ENCODE results near the gene OR2M3. TPM values are rescaled to one million over a fixed set of nuclear protein-coding genes. Genes with fewer than 3 reads are reported as not detected.

Gene OR2M3, protein sequence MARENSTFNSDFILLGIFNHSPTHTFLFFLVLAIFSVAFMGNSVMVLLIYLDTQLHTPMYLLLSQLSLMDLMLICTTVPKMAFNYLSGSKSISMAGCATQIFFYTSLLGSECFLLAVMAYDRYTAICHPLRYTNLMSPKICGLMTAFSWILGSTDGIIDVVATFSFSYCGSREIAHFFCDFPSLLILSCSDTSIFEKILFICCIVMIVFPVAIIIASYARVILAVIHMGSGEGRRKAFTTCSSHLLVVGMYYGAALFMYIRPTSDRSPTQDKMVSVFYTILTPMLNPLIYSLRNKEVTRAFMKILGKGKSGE
- not detected in 2 replicates for polyA plus RNA-seq
- polyA minus RNA-seq: not detected in 2 replicates

DNA sequence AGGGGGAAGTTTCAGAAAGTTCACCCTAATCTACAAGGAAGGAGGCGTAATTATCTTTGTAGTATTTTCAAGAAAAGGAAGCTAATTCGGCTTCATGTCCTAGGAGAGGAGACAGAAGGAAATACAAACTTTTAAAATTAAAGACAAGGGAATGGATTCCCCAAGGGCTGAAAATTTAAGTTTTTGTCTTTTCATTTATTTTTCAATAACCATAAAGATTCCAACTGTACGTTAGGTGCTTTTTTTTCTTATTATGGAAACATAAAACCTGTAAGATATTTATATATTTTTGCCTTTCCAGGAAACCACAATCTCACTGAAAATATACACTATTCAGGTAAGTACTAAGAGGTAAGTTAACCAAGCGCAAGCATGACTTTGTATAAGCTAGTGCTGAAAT, at the start of gene OR2M3:
OR2M3 (plus strand) TSS at position 301 of the 400 bp plus-strand sequence. CDS start 5,803 bp downstream, outside the sequence.
- no peak for TF ChIP-seq EP300 (conservative IDR thresholded peaks at IDR 0.05; ENCODE audit: poor library complexity, severe bottlenecking)
- TF ChIP-seq, protein P1, sequence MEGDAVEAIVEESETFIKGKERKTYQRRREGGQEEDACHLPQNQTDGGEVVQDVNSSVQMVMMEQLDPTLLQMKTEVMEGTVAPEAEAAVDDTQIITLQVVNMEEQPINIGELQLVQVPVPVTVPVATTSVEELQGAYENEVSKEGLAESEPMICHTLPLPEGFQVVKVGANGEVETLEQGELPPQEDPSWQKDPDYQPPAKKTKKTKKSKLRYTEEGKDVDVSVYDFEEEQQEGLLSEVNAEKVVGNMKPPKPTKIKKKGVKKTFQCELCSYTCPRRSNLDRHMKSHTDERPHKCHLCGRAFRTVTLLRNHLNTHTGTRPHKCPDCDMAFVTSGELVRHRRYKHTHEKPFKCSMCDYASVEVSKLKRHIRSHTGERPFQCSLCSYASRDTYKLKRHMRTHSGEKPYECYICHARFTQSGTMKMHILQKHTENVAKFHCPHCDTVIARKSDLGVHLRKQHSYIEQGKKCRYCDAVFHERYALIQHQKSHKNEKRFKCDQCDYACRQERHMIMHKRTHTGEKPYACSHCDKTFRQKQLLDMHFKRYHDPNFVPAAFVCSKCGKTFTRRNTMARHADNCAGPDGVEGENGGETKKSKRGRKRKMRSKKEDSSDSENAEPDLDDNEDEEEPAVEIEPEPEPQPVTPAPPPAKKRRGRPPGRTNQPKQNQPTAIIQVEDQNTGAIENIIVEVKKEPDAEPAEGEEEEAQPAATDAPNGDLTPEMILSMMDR (IDR thresholded peaks at IDR 0.05; ENCODE audit: poor library complexity, severe bottlenecking): no peak
- TF ChIP-seq, protein P2, sequence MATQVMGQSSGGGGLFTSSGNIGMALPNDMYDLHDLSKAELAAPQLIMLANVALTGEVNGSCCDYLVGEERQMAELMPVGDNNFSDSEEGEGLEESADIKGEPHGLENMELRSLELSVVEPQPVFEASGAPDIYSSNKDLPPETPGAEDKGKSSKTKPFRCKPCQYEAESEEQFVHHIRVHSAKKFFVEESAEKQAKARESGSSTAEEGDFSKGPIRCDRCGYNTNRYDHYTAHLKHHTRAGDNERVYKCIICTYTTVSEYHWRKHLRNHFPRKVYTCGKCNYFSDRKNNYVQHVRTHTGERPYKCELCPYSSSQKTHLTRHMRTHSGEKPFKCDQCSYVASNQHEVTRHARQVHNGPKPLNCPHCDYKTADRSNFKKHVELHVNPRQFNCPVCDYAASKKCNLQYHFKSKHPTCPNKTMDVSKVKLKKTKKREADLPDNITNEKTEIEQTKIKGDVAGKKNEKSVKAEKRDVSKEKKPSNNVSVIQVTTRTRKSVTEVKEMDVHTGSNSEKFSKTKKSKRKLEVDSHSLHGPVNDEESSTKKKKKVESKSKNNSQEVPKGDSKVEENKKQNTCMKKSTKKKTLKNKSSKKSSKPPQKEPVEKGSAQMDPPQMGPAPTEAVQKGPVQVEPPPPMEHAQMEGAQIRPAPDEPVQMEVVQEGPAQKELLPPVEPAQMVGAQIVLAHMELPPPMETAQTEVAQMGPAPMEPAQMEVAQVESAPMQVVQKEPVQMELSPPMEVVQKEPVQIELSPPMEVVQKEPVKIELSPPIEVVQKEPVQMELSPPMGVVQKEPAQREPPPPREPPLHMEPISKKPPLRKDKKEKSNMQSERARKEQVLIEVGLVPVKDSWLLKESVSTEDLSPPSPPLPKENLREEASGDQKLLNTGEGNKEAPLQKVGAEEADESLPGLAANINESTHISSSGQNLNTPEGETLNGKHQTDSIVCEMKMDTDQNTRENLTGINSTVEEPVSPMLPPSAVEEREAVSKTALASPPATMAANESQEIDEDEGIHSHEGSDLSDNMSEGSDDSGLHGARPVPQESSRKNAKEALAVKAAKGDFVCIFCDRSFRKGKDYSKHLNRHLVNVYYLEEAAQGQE (IDR thresholded peaks at IDR 0.05; ENCODE audit: borderline replicate concordance): no peak
- TF ChIP-seq TAF1 (IDR thresholded peaks at IDR 0.05; ENCODE audit: low read depth): no peak
- no peak for TF ChIP-seq MXI1 (conservative IDR thresholded peaks at IDR 0.05; ENCODE audit: poor library complexity, severe bottlenecking)
- no peak for TF ChIP-seq POLR2AphosphoS5 (IDR thresholded peaks at IDR 0.05)
- TF ChIP-seq EZH2 (IDR thresholded peaks at IDR 0.05; ENCODE audit: borderline replicate concordance, insufficient read depth, low read length, poor library complexity, severe bottlenecking): no peak
- no peak for TF ChIP-seq SMC3 (conservative IDR thresholded peaks at IDR 0.05; ENCODE audit: poor library complexity)
- no peak for TF ChIP-seq RAD21 (conservative IDR thresholded peaks at IDR 0.05)
- no peaks in the 10 kb centered on the region for H3K36me3 ChIP-seq (ENCODE audit: insufficient read depth, low read length)
- H3K4me3 ChIP-seq (ENCODE audit: low read length): no peak within 1 kb of the TSS

DNA sequence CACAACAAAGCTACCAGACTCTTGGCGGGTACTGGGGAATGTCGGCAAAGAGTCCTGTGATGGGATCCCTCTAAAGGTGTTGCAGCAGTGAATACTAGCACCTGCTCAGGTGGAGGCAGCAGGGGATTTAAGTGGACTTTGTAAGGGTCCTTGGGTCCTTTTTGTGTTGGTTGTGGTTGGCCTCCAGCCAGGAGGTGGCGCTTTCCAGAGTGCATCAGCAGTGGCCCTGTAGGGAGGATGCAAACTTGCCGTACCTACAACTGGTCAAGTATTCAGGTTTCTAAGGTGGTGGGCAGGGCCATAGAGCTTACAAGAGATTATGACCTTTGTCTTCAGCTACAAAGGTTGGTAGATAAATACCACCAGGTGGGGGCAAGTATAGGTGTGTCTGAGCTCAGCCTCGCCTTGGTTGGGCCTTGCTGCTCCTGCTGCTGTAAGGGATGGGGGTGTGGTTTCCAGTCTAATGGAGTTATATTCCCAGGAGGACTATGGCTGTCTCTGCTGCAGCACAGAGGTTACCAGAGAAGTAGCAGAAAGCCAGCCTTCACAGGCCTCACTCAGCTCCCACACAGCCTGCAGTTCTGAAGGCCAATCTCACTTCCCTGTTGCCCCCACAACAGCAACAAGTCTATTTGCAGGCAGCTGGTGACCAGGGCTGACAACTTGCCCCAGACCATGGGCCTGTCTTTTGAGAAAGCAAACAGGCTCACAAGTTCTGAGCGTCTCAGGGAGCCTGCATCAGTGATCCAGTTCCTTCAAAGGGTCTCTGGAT, 44.8 kb upstream of the OR2M3 start:
- TF ChIP-seq EP300 (conservative IDR thresholded peaks at IDR 0.05; ENCODE audit: poor library complexity, severe bottlenecking) (no peak), POLR2AphosphoS5 (IDR thresholded peaks at IDR 0.05) (no peak), RAD21 (conservative IDR thresholded peaks at IDR 0.05) (no peak), SMC3 (conservative IDR thresholded peaks at IDR 0.05; ENCODE audit: poor library complexity) (no peak), MXI1 (conservative IDR thresholded peaks at IDR 0.05; ENCODE audit: poor library complexity, severe bottlenecking) (no peak), EZH2 (IDR thresholded peaks at IDR 0.05; ENCODE audit: borderline replicate concordance, insufficient read depth, low read length, poor library complexity, severe bottlenecking) (no peak), TAF1 (IDR thresholded peaks at IDR 0.05; ENCODE audit: low read depth) (no peak)
- TF ChIP-seq, protein P2 (IDR thresholded peaks at IDR 0.05; ENCODE audit: borderline replicate concordance): no peak
- TF ChIP-seq, protein P1 (IDR thresholded peaks at IDR 0.05; ENCODE audit: poor library complexity, severe bottlenecking): no peak
- peaks cover 10% of the 10 kb centered on the region for H3K9me3 ChIP-seq (ENCODE audit: low read length)
- H3K9me2 ChIP-seq (ENCODE audit: insufficient read depth, low read length): no peaks in the 10 kb centered on the region
- H3F3A ChIP-seq (ENCODE audit: insufficient read depth, low read length, poor library complexity, severe bottlenecking): no peaks in the 10 kb centered on the region
- no peaks in the 10 kb centered on the region for H4K20me1 ChIP-seq (ENCODE audit: insufficient read depth)
- no peaks in the 10 kb centered on the region for H3K36me3 ChIP-seq (ENCODE audit: insufficient read depth, low read length)
- no peak overlapping the region for H3K4me2 ChIP-seq (ENCODE audit: low read length)
- H3K27me3 ChIP-seq (ENCODE audit: insufficient read depth, low read depth, low read length): no peaks in the 10 kb centered on the region
- H3K4me3 ChIP-seq (ENCODE audit: low read length): no peak overlapping the region
- no peaks in the 10 kb centered on the region for H3K79me2 ChIP-seq (replicated peaks; ENCODE audit: insufficient read depth, low read length)
- H3K27ac ChIP-seq (ENCODE audit: low read length): no peak overlapping the region
- no peak overlapping the region for H3K9ac ChIP-seq (ENCODE audit: low read length)
- H2AFZ ChIP-seq (ENCODE audit: low read depth, low read length): no peak overlapping the region

More for the DNA sequence above, at the start of gene OR2M3:
- H3K4me2 ChIP-seq (ENCODE audit: low read length): no peak within 1 kb of the TSS
- no peaks in the 10 kb centered on the region for H3F3A ChIP-seq (ENCODE audit: insufficient read depth, low read length, poor library complexity, severe bottlenecking)
- no peak within 1 kb of the TSS for H3K27ac ChIP-seq (ENCODE audit: low read length)
- peaks cover 4% of the 10 kb centered on the region for H3K9me3 ChIP-seq (ENCODE audit: low read length)
- H3K79me2 ChIP-seq (replicated peaks; ENCODE audit: insufficient read depth, low read length): no peaks in the 10 kb centered on the region
- no peak within 1 kb of the TSS for H3K9ac ChIP-seq (ENCODE audit: low read length)
- no peaks in the 10 kb centered on the region for H3K9me2 ChIP-seq (ENCODE audit: insufficient read depth, low read length)
- no peaks in the 10 kb centered on the region for H3K27me3 ChIP-seq (ENCODE audit: insufficient read depth, low read depth, low read length)
- no peak within 1 kb of the TSS for H2AFZ ChIP-seq (ENCODE audit: low read depth, low read length)
- H4K20me1 ChIP-seq (ENCODE audit: insufficient read depth): no peaks in the 10 kb centered on the region

Data from neural cell (in vitro differentiated cells).